ENCODE measurements around the gene SLC16A3. TPM values are rescaled to one million over a fixed set of nuclear protein-coding genes. Genes with fewer than 3 reads are reported as not detected.

The SLC16A3 gene
- total and polyA plus RNA-seq, 10 of the 15 experiments (the other 5 are each of a cell fraction or from before 2014, with no cell fraction given), result 0.10 to 46.5 (median 8.0) TPM

GRCh38 chr17:82244413-82245133 is 15.7 kb downstream of the SLC16A3 start:
- H3K4me1 ChIP-seq (ENCODE audit: control insufficient read depth, insufficient read depth, low read length), result peaks cover 14% of the 10 kb centered on the region
- no peaks in the 10 kb centered on the region for H3K79me2 ChIP-seq (ENCODE audit: control insufficient read depth, insufficient read depth, low read length)
- no peak overlapping the region for H3K4me2 ChIP-seq (ENCODE audit: control insufficient read depth, insufficient read depth)
- FAIRE-seq, result no peak
- ChIA-PET POLR2A (interaction anchor here (0.8 to 1.2 kb wide), 2 partner anchors 48 to 55 kb away, joined by 3 read pairs; no protein-coding TSS in a partner anchor), SMC1A (ENCODE audit: uncharacterized antibody, unreplicated experiment) (no interaction called here), CTCF (no interaction called here), RAD21 (ENCODE audit: unreplicated experiment) (no interaction called here)
- TF ChIP-seq ZBTB11 (CRISPR knock-in tag; IDR thresholded peaks at IDR 0.05) (no peak), POLR2AphosphoS5 (IDR thresholded peaks at IDR 0.05; ENCODE audit: low read length) (peak; percentile 12; the same call in 1 of the 2 replicates), HDAC6 (IDR thresholded peaks at IDR 0.05; ENCODE audit: unreplicated experiment) (peak; percentile 44), PAX5 (IDR thresholded peaks at IDR 0.05; ENCODE audit: borderline replicate concordance, low read depth, low read length) (0 out of 2 replicates have a peak, but pooled peaks have one; percentile 2), SREBF2 (IDR thresholded peaks at IDR 0.05; ENCODE audit: low read length) (no peak), NFXL1 (IDR thresholded peaks at IDR 0.05; ENCODE audit: borderline replicate concordance) (no peak), NFYA (IDR thresholded peaks at IDR 0.05; ENCODE audit: borderline replicate concordance, low read depth, low read length) (no peak), SMC3 (IDR thresholded peaks at IDR 0.05; ENCODE audit: borderline replicate concordance, low read length) (peak; percentile 30; the same call in 1 of the 2 replicates), PML (IDR thresholded peaks at IDR 0.05; ENCODE audit: low read length) (0 out of 2 replicates have a peak, but pooled peaks have one; percentile 28), POLR2A (IDR thresholded peaks at IDR 0.05; ENCODE audit: low read depth, low read length) (peak; percentile 68), CTCF (IDR thresholded peaks at IDR 0.05 in 2 of 3, conservative IDR thresholded peaks at IDR 0.05 in 1 of 3; ENCODE audit: control insufficient read depth in 2 of 3, extremely low read depth in 1 of 3, insufficient read depth in 1 of 3, low read depth in 3 of 3, low read length in 3 of 3) (peak; percentile 46; a peak in 4 of 6 replicates), PAX8 (IDR thresholded peaks at IDR 0.05) (no peak)
- ATAC-seq, result no peak
- intact Hi-C loops (cut with micrococcal nuclease; ENCODE audit: unreplicated experiment) (loop anchor here (1.0 kb wide), 1 partner anchor 77 kb away; no protein-coding TSS in a partner anchor), in situ Hi-C loops (cut with MboI) (no loop called here)
- H3K9ac ChIP-seq (ENCODE audit: control insufficient read depth, insufficient read depth, low read length), result no peak overlapping the region
- no peak for DNase-seq (ENCODE audit: low read depth, low spot score)
- peaks cover 30 to 64% of the 10 kb centered on the region in 2 experiments for H3K36me3 ChIP-seq (ENCODE audit: control insufficient read depth in 2 of 2, insufficient read depth in 2 of 2, low read length in 1 of 2)
- H3K9me3 ChIP-seq (replicated peaks; ENCODE audit: control insufficient read depth, insufficient read depth, low read length), result no peaks in the 10 kb centered on the region
- no peak overlapping the region for H2AFZ ChIP-seq (ENCODE audit: control insufficient read depth, low read depth, low read length)
- H3K27me3 ChIP-seq (replicated peaks in 1 of 2; ENCODE audit: control insufficient read depth in 2 of 2, insufficient read depth in 2 of 2, low read length in 1 of 2), result no peaks in the 10 kb centered on the region
- H3K27ac ChIP-seq (ENCODE audit: control insufficient read depth, insufficient read depth), result no peak overlapping the region
- BruUV-seq (replicated peaks), result no TSS peak
- H3K4me3 ChIP-seq, result no peak overlapping the region
- peaks cover 5% of the 10 kb centered on the region for H4K20me1 ChIP-seq (ENCODE audit: control insufficient read depth, insufficient read depth)
- 88% methylated on average over 39 of the region's 39 CpGs for WGBS (ENCODE audit: insufficient coverage, insufficient replicate concordance, low lambda C conversion rate, missing lambda C conversion rate)
